H1 (cell line): ENCODE data around the gene MGMT. TPM values are rescaled to one million over a fixed set of nuclear protein-coding genes. Genes with fewer than 3 reads are reported as not detected.

ENCODE experiments used
- BCL11A ChIP-seq, 2 experiments: IDR thresholded peaks; one replicate each; pipeline ENCODE4 v1.6.1; 2011; ENCODE audit warnings: low read depth in 2 of 2, low read length in 2 of 2, mild to moderate bottlenecking in 2 of 2
- HDAC2 ChIP-seq, 2 experiments: fragments of 300-600 bp in 1 of 2; sonication (generic) in 1 of 2; IDR thresholded peaks; 2 replicates each; pipeline ENCODE4 v1.6.1; 2011 to 2012; ENCODE audit warnings: low read depth in 2 of 2, low read length in 2 of 2, mild to moderate bottlenecking in 2 of 2, moderate library complexity in 2 of 2, borderline replicate concordance in 1 of 2, inconsistent platforms in 1 of 2
- RNF2 ChIP-seq: fragments of 200-900, 300-1000 bp; sonication (generic); IDR thresholded peaks from 2 replicates; pipeline ENCODE4 v1.7.1; 2016; ENCODE audit warnings: borderline replicate concordance, low read depth, mild to moderate bottlenecking, antibody characterized with exemption, low read length; ENCODE audit not compliant: poor library complexity, severe bottlenecking; ENCODE audit errors: missing control alignments
- polyA plus RNA-seq, 7 experiments: library from polyadenylated mRNA; depleted of rRNA in 3 of 7; stranded (reverse) in 5 of 7; unstranded in 2 of 7; fragments of >200 nt in 5 of 7; fragments of 200-250 nt in 2 of 7; gene quantifications; 1 replicate in 5 of 7; 2 replicates in 1 of 7; 4 replicates in 1 of 7; pipeline versions ENCODE4 v1.2.1 to v1.2.3, GENCODE V29; 2011 to 2013; ENCODE audit warnings: missing spikeins in 2 of 7, mixed read lengths in 2 of 7
- total RNA-seq: library from RNA; stranded (reverse); fragmentation: NEBNext Ultra II Directional; extraction: Animal tissue kit (Norgen Biotek cat#: 25700); gene quantifications from 2 replicates; pipeline ENCODE4 v1.2.1, GENCODE V29; 2021
- TF ChIP-seq, protein P1 (sequence below): fragments of 300-600 bp; sonication (generic); IDR thresholded peaks from 2 replicates; pipeline ENCODE4 v1.7.1; 2012; ENCODE audit warnings: low read length, moderate library complexity, mild to moderate bottlenecking, inconsistent platforms; ENCODE audit not compliant: insufficient replicate concordance
- TF ChIP-seq, protein P2 (sequence below): IDR thresholded peaks from 2 replicates; pipeline ENCODE4 v1.6.1; 2012; ENCODE audit warnings: low read length, inconsistent platforms

Gene MGMT
- total and polyA plus RNA-seq, 2 of the 8 experiments (the other 6 are each of a cell fraction or from before 2014, with no cell fraction given) = 9.9 to 10.7 TPM

DNA sequence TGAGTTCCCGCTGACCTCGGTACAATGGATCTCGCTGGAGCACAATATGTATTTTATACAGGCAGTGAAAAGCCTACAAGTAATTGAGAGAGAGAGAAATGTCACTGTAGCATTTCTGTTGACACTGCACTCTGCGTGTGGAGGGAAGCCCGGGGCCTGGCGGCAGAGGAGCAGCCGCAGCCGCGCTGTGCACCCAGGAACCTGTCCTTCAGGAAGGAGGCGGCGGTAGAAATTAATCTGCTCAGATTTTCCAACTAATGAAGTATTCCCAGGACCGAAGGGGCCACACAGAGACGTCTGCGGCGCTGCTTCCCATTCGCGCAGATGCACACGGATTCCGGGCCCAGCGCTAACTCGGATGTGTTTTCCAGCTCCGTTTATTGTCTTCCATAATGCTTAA, 327.0 kb downstream of the MGMT start (continued):
- TF ChIP-seq, protein P1, sequence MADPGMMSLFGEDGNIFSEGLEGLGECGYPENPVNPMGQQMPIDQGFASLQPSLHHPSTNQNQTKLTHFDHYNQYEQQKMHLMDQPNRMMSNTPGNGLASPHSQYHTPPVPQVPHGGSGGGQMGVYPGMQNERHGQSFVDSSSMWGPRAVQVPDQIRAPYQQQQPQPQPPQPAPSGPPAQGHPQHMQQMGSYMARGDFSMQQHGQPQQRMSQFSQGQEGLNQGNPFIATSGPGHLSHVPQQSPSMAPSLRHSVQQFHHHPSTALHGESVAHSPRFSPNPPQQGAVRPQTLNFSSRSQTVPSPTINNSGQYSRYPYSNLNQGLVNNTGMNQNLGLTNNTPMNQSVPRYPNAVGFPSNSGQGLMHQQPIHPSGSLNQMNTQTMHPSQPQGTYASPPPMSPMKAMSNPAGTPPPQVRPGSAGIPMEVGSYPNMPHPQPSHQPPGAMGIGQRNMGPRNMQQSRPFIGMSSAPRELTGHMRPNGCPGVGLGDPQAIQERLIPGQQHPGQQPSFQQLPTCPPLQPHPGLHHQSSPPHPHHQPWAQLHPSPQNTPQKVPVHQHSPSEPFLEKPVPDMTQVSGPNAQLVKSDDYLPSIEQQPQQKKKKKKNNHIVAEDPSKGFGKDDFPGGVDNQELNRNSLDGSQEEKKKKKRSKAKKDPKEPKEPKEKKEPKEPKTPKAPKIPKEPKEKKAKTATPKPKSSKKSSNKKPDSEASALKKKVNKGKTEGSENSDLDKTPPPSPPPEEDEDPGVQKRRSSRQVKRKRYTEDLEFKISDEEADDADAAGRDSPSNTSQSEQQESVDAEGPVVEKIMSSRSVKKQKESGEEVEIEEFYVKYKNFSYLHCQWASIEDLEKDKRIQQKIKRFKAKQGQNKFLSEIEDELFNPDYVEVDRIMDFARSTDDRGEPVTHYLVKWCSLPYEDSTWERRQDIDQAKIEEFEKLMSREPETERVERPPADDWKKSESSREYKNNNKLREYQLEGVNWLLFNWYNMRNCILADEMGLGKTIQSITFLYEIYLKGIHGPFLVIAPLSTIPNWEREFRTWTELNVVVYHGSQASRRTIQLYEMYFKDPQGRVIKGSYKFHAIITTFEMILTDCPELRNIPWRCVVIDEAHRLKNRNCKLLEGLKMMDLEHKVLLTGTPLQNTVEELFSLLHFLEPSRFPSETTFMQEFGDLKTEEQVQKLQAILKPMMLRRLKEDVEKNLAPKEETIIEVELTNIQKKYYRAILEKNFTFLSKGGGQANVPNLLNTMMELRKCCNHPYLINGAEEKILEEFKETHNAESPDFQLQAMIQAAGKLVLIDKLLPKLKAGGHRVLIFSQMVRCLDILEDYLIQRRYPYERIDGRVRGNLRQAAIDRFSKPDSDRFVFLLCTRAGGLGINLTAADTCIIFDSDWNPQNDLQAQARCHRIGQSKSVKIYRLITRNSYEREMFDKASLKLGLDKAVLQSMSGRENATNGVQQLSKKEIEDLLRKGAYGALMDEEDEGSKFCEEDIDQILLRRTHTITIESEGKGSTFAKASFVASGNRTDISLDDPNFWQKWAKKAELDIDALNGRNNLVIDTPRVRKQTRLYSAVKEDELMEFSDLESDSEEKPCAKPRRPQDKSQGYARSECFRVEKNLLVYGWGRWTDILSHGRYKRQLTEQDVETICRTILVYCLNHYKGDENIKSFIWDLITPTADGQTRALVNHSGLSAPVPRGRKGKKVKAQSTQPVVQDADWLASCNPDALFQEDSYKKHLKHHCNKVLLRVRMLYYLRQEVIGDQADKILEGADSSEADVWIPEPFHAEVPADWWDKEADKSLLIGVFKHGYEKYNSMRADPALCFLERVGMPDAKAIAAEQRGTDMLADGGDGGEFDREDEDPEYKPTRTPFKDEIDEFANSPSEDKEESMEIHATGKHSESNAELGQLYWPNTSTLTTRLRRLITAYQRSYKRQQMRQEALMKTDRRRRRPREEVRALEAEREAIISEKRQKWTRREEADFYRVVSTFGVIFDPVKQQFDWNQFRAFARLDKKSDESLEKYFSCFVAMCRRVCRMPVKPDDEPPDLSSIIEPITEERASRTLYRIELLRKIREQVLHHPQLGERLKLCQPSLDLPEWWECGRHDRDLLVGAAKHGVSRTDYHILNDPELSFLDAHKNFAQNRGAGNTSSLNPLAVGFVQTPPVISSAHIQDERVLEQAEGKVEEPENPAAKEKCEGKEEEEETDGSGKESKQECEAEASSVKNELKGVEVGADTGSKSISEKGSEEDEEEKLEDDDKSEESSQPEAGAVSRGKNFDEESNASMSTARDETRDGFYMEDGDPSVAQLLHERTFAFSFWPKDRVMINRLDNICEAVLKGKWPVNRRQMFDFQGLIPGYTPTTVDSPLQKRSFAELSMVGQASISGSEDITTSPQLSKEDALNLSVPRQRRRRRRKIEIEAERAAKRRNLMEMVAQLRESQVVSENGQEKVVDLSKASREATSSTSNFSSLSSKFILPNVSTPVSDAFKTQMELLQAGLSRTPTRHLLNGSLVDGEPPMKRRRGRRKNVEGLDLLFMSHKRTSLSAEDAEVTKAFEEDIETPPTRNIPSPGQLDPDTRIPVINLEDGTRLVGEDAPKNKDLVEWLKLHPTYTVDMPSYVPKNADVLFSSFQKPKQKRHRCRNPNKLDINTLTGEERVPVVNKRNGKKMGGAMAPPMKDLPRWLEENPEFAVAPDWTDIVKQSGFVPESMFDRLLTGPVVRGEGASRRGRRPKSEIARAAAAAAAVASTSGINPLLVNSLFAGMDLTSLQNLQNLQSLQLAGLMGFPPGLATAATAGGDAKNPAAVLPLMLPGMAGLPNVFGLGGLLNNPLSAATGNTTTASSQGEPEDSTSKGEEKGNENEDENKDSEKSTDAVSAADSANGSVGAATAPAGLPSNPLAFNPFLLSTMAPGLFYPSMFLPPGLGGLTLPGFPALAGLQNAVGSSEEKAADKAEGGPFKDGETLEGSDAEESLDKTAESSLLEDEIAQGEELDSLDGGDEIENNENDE = no peak
- TF ChIP-seq RNF2 (no peak), HDAC2 (IDR thresholded peaks at IDR 0.05; ENCODE audit: borderline replicate concordance in 1 of 2, low read depth in 2 of 2, low read length in 2 of 2) (no peak), BCL11A (IDR thresholded peaks at IDR 0.05; ENCODE audit: low read depth in 2 of 2, low read length in 2 of 2) (no peak)
- TF ChIP-seq, protein P2, sequence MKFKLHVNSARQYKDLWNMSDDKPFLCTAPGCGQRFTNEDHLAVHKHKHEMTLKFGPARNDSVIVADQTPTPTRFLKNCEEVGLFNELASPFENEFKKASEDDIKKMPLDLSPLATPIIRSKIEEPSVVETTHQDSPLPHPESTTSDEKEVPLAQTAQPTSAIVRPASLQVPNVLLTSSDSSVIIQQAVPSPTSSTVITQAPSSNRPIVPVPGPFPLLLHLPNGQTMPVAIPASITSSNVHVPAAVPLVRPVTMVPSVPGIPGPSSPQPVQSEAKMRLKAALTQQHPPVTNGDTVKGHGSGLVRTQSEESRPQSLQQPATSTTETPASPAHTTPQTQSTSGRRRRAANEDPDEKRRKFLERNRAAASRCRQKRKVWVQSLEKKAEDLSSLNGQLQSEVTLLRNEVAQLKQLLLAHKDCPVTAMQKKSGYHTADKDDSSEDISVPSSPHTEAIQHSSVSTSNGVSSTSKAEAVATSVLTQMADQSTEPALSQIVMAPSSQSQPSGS = no peak
